ENCODE results near the gene EPHB1. TPM values are rescaled to one million over a fixed set of nuclear protein-coding genes. Genes with fewer than 3 reads are reported as not detected.

Gene EPHB1
- total RNA-seq, 1 experiment from 2014 or later = not detected

DNA sequence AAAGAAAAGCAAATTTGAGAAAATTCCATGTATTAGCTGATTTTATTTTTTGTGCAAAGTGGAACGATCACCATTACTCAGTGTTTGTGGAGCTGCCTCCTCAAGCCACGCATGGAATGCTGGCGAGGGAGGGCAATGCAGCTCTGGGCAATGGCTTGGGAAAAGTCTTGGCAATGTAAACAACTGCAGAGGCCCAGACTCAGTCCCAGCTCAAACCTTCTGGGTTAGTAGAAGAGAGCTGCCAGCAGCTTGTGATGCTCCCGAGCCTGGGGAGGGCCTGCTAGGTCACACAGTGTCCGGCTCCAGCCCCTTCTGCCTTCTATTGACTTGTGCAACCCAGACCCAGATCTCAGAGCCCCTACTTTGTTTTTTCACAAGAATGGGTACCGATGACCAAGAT lies 4.3 kb downstream of the EPHB1 start:
- in situ Hi-C loops (cut with HindIII; ENCODE audit: low pct_unique_long_range_greater_than_20kb, low sequenced_read_pairs) = no loop called here
- no peak for DNase-seq (ENCODE audit: low read depth, low spot score)

DNA sequence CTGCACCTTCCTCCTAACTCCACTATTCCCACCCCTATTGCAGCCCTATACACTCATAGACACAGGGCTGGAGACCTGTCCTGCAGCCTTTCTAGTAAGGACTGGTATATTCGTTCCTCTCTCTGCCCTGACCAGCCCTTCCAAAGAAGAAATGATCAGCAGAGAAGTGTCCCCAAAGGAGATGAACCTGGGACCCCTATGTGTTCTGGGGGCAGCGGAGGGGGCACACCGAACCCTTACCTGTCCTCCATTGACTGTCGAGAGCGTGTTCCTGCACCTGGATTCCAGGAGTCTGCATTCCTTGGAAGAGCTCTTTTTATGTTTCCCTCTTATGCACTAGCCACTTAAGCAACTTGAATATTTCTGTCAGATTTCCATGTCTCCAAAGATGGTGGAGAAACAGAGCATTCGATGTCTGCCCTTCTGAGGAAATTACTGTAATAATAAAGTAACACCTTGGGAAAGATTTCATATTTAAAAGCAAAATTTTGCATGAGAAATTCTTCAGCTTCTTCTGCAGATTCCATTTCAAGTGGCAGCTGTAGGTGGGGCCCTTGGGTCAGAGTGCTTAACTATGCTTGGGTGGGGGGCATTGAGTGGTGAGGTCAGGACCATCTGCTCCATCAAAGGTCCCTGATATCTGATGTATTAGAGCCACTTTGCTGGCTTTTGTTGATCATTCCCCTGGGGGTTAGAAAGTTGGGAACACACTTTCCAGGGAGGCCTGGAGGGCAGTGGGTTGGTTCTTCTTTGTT lies 6.3 kb downstream of the EPHB1 start:
- DNase-seq (ENCODE audit: low read depth, low spot score) = no peak
- in situ Hi-C loops (cut with HindIII; ENCODE audit: low pct_unique_long_range_greater_than_20kb, low sequenced_read_pairs) = no loop called here

DNA sequence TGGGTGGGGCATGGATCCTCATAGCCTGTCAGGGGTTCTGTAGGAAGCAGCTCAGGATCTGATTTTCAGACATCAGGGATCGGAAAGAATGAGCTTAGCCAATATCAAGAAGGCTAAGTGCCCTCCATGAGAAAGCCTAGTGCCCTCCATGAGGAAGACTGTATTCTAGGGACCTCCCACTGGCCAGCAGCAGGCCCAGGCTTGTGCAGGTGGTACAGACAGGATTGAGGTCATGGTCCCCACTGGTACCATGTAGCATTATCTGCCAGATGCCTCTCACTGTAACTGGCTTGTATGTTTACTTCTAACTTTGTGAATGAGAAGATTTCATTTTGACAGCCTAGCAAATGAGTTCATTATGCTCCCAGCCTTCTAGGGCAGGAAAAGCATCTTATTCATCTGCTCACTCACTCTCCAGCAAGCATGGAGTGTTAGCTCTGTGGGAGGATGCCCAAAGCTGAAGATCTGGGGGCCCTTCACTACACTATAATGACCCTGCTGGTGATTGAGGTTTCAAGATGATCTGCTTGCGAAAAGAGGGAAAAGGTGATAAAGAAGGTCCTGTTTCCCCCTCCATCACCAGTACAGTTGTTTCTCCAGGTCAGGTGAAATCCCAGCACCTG lies 7.5 kb downstream of the EPHB1 start:
- in situ Hi-C loops (cut with HindIII; ENCODE audit: low pct_unique_long_range_greater_than_20kb, low sequenced_read_pairs) = no loop called here
- no peak for DNase-seq (ENCODE audit: low read depth, low spot score)

DNA sequence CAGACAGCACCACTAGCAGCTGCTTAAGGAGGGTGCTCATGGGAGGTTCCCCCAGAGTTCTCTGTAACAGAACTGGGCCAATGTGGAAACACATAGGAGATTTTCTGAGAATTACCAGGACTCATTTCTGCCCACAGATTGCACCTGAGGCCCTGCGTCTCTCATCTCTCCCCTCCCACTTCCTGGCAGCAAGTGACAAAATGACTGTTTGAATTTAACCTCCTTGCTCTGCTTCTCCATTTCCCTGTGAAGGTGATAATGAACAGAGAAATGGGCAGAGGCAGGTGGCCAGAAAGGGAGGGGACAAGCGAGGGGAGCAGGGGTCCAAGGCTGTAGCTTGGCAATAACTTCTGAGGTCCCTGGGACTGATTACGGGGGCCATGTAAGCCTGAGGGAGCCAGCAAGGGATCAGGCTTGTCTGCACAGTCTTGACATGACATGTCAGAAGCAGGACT lies 8.0 kb downstream of the EPHB1 start:
- in situ Hi-C loops (cut with HindIII; ENCODE audit: low pct_unique_long_range_greater_than_20kb, low sequenced_read_pairs) = no loop called here

DNA sequence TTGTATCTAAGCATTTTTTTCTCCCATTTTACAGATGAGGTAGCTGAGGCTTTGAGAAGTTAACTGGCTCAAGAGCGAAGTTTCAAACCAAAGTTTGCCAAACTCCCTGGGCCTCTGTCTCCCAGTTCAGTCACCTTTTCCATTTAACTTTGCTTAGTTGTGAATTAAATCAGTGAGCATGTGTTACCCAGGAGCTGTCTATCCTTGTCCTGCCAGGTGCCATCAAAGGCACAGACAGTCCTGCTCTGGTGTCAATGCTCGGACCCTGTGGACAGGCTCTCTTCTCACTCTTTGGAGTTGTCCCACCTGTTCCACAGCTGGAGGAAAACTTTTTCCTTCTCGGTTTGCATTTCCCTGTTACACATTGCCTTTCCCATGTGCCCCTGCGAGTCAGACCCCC lies 8.6 kb downstream of the EPHB1 start:
- in situ Hi-C loops (cut with HindIII; ENCODE audit: low pct_unique_long_range_greater_than_20kb, low sequenced_read_pairs) = no loop called here
- no peak for DNase-seq (ENCODE audit: low read depth, low spot score)

More for the DNA sequence above, 8.0 kb downstream of the EPHB1 start:
- no peak for DNase-seq (ENCODE audit: low read depth, low spot score)

DNA sequence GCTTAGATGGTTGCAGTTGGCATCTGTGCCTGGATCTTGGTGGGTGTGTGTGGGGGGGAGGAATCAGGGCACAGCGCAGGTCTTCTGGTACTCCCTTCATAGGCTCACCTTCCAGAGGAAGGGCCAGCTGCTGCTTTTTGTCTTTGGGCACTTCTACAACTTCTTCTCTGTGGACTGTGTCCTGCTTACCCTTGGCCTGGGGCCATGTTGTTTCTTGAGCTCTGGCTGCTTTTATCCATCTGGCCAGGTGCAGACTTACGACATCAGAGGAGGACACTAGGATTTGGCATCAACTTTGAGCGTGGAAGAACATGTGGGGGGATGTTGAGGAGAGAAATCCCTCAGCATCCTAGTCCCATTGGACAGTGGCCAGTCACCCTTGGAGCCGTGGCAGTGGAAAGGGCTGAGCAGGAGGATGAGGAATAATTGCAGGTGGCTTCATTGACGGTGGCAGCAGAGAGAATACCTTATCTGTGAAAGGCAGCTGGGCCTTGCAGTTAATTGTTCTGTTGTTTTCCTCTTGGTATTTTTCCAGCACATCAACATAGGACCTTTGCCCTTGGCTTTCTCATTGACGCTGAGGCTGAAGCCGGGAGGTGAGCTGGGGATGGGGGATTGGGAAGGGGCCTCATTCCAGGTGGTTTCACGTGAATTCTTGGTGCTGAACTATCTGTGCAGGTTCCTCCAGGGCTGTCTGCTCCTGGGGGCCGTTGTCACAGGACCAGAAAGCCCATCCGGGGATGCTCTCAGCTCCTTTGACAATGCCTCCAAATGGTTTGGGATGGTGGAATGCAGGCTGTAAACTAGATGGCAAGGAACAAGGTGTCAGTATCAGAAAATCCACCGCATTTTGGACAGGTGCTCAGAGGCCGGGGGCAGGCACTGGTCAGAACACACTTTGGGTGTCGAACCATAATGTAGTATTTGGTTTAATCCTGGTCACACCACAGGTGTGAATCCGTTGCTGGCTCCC lies 9.7 kb downstream of the EPHB1 start:
- DNase-seq (ENCODE audit: low read depth, low spot score) = no peak
- in situ Hi-C loops (cut with HindIII; ENCODE audit: low pct_unique_long_range_greater_than_20kb, low sequenced_read_pairs) = no loop called here

DNA sequence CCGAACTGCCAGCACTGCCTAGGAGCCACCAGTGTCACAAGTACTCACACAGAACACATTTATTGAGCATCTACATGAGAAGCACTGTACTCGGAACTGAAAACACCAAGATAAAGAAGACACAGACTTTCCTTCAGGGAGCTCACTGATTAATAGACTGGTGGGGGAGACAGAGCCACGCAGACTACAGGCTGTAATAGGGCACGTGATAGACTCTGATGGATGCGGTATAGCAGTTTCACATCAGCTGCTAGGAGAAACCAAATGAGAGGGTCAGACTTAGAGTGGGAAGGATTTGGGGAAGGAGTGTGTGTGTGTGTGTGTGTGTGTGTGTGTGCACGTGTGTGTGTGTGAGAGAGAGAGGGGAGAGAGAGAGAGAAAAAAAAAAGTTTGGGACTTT lies 12.1 kb downstream of the EPHB1 start:
- DNase-seq (ENCODE audit: low read depth, low spot score) = no peak
- in situ Hi-C loops (cut with HindIII; ENCODE audit: low pct_unique_long_range_greater_than_20kb, low sequenced_read_pairs) = no loop called here

DNA sequence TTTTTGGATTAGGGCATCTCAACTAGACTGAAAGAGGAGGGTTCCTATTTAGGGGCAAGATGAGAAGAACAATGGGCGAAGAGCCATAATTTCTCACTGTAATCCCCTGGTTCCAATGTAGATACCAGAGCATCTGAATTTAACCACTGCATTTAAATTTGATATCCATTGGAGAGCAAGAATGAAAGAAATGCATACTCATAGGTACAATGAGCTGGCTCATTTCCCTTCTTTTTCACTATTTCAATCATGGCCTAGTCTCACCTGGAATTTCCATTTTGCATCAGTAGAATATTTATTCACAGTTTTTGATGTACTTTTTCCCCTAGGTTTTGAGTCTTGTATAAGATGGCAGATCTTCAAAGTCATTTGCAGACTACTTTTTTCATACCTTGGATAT lies 13.8 kb downstream of the EPHB1 start:
- in situ Hi-C loops (cut with HindIII; ENCODE audit: low pct_unique_long_range_greater_than_20kb, low sequenced_read_pairs) = no loop called here

DNA sequence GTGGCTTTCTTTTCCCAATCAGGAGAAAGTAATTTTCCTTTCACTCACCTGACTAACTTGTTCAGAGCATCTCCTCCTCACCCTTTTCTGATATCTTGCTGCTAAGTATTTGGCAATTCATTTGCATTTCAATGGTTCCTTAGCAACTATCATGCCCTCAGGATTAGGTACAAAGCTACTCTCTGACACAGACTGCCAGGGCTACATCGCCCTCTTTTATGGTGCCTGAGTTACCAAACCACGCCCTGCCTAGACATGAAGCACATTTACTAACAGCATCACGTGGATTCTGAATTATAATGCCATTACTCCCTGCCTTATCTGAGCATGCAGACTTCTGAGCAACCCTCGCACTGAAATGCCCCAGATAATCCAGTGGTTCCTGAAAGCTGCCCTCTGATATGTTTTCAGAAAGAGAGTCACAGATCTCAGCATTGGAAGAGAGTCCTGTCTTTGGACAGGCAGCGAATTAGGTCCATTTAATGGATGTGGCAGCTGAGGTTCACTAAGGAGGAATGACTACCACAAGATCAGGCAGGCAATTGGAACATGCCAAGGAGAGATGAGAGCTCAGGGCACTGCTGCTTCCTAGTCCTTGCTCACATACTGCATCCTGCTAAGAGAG lies 14.5 kb downstream of the EPHB1 start:
- in situ Hi-C loops (cut with HindIII; ENCODE audit: low pct_unique_long_range_greater_than_20kb, low sequenced_read_pairs) = no loop called here
- DNase-seq (ENCODE audit: low read depth, low spot score) = no peak

More for the DNA sequence above, 13.8 kb downstream of the EPHB1 start:
- DNase-seq (ENCODE audit: low read depth, low spot score) = no peak

DNA sequence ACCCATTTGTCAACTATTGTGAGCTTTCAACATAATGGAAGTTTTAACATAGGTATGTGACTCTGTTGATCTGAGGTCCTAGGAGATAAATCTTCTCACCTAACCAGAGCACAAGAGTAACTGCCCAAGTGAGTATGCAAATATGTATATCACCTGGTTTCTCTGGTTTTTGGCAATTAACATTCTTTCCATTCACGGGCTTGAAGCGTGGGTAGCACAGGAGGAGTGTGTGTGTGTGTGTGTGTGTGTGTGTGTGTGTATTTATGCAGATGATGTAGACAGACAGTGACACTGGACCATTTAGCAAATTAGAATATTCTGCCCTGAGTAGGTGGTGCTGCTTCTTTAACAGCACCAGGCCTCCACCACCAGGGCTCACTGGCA lies 15.0 kb downstream of the EPHB1 start:
- in situ Hi-C loops (cut with HindIII; ENCODE audit: low pct_unique_long_range_greater_than_20kb, low sequenced_read_pairs) = no loop called here
- DNase-seq (ENCODE audit: low read depth, low spot score) = no peak

DNA sequence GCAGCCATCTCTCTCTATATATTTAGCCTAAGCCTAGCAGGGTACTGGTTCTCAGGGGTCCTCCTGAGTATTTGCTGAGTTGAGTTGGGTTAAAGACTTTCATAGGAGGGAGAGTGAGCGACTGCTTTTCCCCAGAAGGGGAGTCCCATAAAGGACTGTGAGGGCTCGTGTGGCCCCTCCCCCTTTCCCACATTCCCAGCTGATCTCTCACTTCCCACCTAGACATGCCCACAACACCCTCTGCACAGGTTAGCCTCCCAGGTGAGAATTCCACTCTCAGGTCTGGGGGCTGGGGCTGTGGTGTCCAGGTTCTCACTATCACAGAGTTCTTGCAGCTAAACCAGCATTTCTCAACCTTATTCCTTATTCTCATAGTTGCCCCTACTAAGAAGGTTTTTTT lies 15.8 kb downstream of the EPHB1 start:
- no peak for DNase-seq (ENCODE audit: low read depth, low spot score)
- in situ Hi-C loops (cut with HindIII; ENCODE audit: low pct_unique_long_range_greater_than_20kb, low sequenced_read_pairs) = no loop called here

DNA sequence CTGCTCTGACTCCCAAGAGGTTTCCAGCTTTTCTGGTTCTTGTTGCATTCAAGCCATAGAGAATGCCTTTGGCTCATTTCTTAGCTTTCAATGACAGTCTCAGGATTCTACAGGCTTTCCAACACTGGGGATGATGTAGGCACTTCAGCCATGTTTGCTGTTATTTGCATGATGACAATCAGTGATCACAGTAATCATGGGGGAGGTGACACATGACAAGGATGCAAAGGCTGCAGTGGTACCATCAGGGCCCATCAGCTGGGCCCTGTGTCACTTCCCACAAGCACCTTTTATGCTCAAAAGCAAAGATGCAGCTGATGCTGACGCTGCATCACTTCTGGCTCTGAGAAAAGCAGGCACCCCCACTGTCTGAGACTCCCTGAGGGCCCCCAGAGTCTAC lies 18.6 kb downstream of the EPHB1 start:
- no peak for DNase-seq (ENCODE audit: low read depth, low spot score)
- in situ Hi-C loops (cut with HindIII; ENCODE audit: low pct_unique_long_range_greater_than_20kb, low sequenced_read_pairs) = no loop called here

DNA sequence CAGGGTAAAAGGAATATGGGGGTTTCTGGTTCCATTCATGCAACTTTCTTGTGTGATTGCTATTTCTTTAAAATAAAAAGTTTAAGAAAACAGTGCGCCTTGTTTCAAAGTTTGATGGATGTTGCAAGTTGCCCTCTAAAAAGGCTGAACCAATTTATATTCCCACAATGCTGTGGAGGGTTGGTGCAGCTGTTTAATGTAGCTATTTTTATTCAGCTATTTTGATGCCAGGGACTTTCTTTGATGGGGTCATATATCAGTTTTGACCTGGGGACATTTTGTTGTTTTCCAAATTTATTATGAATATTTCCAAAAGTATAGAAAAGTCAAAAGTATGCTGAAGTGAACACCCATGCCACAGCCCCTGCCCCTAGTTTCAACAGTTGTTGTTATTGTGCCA lies 20.5 kb downstream of the EPHB1 start:
- in situ Hi-C loops (cut with HindIII; ENCODE audit: low pct_unique_long_range_greater_than_20kb, low sequenced_read_pairs) = no loop called here
- no peak for DNase-seq (ENCODE audit: low read depth, low spot score)

DNA sequence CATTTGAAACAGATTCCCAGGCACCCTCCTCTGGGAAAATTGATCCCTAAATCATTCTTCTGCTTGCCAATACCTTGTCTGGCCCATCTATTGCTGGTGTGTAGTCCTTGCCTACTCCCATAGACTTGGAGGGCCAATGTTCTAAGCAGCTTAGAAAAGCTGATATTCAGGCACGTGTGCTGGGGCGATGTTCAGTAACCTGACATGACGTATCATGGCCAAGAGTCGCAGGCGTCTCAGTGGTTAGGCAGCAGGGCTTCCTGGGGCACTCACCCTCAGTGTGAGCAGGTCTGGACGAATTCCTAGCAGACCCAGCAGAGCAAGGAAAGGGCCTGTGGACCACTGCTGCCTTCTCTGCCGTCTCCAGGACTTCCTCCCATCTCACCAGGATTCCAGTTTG lies 21.6 kb downstream of the EPHB1 start:
- in situ Hi-C loops (cut with HindIII; ENCODE audit: low pct_unique_long_range_greater_than_20kb, low sequenced_read_pairs) = no loop called here
- no peak for DNase-seq (ENCODE audit: low read depth, low spot score)

DNA sequence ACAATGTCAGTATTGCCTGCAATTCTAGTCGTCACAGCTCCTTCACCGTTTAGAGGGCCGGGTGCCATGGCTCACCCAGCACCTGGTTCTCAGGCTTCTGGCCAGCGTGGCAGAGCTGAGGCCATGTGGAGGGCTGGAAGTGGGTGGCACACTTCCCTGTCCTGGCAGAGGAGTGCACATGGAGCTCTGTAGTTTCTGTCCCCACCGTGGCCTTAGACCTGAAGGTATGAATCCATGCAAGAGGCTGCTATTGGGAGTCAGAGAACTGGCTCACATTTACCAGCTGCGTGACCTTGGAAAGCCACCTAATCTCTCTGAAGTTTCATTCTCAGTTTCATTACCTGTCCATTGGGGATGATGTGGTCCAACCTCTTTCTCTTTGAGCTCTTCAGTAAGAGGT lies 22.2 kb downstream of the EPHB1 start:
- in situ Hi-C loops (cut with HindIII; ENCODE audit: low pct_unique_long_range_greater_than_20kb, low sequenced_read_pairs) = no loop called here
- no peak for DNase-seq (ENCODE audit: low read depth, low spot score)

DNA sequence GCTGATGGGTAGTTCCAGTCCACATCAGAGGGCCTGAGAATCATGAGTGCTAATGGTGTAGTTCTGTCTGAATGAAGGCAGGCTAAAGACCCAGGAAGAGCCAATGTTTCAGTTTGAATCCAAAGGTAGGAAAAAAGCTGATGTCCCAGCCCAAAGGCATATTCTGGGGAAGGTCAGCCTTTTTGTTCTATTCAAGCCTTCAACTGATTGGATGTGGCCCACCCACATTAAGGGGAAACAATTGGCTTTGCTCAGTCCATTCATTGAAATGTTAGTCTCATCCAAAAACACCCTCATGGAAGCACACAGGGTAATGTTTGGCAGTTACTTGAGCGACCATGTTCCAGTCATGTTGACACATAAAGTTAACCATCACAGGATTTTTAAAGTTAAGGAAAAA lies 25.9 kb downstream of the EPHB1 start:
- DNase-seq (ENCODE audit: low read depth, low spot score) = no peak
- in situ Hi-C loops (cut with HindIII; ENCODE audit: low pct_unique_long_range_greater_than_20kb, low sequenced_read_pairs) = no loop called here

DNA sequence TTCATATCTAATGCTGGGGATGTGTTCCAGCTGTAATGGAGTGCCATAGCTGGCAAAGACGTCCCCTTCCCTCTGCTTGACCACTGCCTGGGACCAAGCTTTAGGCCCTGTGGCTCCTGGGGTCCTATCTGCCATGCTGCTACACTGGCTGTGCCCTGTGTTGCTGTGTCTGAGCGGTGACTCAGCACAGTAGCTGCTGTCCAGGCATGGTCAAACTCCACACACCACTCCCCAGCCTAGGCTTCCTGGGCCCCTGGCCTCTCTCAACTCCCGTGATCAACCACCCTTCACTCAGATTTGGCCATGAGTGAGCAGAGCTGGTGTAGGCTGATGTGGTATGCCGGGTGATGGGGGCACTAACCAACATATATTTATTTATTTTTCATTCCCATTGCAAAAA lies 27.0 kb downstream of the EPHB1 start:
- DNase-seq (ENCODE audit: low read depth, low spot score) = no peak
- in situ Hi-C loops (cut with HindIII; ENCODE audit: low pct_unique_long_range_greater_than_20kb, low sequenced_read_pairs) = no loop called here

DNA sequence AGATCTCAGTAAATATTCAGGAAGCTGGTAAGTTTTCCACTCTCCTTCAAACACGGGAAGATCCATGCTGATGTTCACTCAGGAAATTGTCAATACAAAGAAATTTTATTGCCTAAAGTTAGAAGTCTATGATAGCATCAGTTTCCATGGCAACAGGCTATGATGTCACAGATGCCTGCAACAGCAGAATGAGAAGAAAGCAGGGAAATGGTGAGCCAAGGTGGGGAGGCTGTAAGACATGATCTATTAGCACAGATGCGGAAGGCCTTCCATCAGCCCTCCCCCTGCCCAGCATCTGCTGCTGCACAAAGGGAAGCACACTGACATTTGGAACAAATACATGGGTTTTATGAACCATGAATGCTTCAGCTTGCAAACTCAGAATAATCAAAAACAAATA lies 28.6 kb downstream of the EPHB1 start:
- DNase-seq (ENCODE audit: low read depth, low spot score) = no peak
- in situ Hi-C loops (cut with HindIII; ENCODE audit: low pct_unique_long_range_greater_than_20kb, low sequenced_read_pairs) = no loop called here
